ENCODE results near the gene SAAL1.

Gene SAAL1

DNA sequence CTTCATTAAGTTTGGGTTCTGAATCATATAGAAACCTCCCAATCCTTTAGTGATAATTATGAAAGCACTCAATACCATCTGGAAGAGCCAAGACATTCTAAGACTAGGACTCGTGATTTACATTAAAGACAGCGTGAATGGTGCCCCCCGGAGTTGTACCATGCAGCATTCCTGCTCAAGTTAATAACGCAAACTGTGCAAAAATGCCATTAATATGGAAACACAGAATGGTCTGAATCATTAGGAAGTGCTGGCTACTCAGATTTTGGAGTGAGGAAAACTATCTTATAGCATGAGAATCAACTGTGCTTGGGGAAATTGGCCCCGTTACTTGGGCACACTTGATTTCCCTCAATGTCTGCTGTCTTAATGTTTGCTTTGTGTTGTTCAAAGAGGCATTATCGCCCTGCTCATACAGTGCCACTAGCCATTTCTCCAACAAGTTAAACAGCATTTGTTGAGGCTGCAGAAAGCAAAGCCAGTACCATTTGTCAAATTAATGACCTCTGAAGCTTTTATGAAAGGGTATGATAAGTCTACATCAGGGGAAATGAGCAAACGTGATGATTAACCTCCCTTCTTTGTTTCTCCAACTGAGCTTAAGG is 41.3 kb downstream of the SAAL1 start:
- H3K27me3 Mint-ChIP-seq = no peaks in the 10 kb centered on the region
- no peaks in the 10 kb centered on the region for H3K9me3 Mint-ChIP-seq
- no peak overlapping the region for H3K4me3 Mint-ChIP-seq
- peaks cover 26% of the 10 kb centered on the region for H3K36me3 Mint-ChIP-seq (ENCODE audit: low read depth)
- no peaks in the 10 kb centered on the region for H3K4me1 Mint-ChIP-seq (ENCODE audit: low read depth)
- DNase-seq = no peak
- H3K27ac Mint-ChIP-seq = no peak overlapping the region

DNA sequence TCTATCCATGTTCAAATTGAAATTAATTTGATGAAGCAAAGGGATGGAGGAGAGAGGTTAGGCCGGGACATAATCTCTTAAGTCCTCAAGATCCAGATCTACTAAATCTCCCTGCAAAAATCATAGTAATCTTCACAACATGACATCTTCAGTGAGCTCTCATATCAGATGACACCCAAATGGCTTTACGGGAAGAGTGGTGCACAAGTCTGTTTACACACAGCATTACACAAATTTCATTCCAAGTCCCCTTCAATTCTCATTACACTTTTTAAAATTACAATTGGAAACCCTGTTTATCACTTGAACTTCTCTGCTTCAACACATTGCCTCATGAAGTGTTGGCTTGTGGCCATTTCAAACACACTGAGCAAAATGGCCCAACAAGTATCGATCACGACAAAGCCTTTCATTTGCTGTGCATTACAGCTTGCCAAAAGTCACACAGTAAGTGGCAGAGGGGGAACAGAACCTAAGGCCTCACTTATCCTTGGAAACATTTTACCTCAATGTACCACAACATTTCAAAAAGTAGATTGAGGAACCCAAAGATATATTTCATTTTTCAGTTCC is 41.9 kb downstream of the SAAL1 start:
- Mint-ChIP-seq H3K27me3 (no peaks in the 10 kb centered on the region), H3K27ac (no peak overlapping the region), H3K4me3 (no peak overlapping the region), H3K36me3 (ENCODE audit: low read depth) (peaks cover 21% of the 10 kb centered on the region), H3K4me1 (ENCODE audit: low read depth) (no peaks in the 10 kb centered on the region), H3K9me3 (no peaks in the 10 kb centered on the region)
- DNase-seq = no peak

DNA sequence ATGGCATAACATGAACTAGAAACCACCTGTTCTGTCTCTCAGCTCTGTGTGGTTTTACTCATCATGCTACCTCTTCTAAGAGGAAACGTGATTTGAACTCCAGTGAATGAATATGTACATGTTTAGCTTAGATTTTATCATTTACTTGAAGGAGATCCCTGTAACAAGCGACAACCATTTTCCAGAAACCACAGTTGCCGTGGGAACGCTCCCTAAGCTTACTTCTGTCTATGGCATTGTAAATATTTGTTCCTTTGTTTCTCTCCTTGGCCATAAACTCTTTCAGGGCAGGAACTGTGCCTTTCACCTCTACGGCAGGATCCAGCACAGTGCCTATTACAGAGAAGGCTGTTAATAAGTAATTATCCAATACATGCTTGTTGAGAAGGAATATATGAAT is 42.8 kb downstream of the SAAL1 start:
- H3K27me3 Mint-ChIP-seq = no peaks in the 10 kb centered on the region
- no peak overlapping the region for H3K4me3 Mint-ChIP-seq
- no peak overlapping the region for H3K27ac Mint-ChIP-seq
- DNase-seq = no peak
- H3K36me3 Mint-ChIP-seq (ENCODE audit: low read depth) = peaks cover 16% of the 10 kb centered on the region
- H3K9me3 Mint-ChIP-seq = no peaks in the 10 kb centered on the region
- no peaks in the 10 kb centered on the region for H3K4me1 Mint-ChIP-seq (ENCODE audit: low read depth)

- Mint-ChIP-seq H3K9me3 (no peaks in the 10 kb centered on the region), H3K27ac (no peak overlapping the region), H3K4me1 (ENCODE audit: low read depth) (no peaks in the 10 kb centered on the region), H3K4me3 (no peak overlapping the region), H3K27me3 (no peaks in the 10 kb centered on the region), H3K36me3 (ENCODE audit: low read depth) (peaks cover 11% of the 10 kb centered on the region)
- DNase-seq = no peak
Observed at GRCh38 chr11:18061351-18061750, 44.5 kb downstream of the SAAL1 start.

GRCh38 chr11:18056561-18057181 is 49.2 kb downstream of the SAAL1 start:
- no peak overlapping the region for H3K4me3 Mint-ChIP-seq

DNA sequence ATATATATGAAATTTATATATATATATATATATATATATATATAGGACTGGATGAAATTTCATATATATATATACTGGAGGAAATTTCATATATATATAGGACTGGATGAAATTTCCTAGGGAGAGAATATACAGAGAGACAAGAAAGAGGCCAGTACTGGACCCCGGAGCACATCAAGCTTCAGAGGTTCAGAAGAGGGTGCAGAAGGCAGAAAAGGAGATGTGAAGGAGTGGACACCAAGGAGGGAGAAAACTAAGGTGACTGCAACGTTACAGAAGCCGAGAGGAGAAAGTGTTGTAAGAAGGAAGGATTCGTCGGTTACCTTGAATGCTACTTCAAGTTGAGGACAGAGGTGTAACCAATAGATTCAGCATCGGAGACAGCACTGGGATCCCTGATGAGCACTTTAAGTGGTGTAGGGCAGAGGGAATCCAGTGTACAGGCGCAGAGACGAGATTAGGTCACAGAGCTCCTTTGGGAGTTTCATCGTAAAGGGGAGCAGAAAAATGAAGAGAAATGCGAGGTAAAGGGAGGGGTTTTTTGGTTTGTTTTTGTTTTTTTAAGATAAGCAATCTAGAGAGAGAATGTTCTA is 51.3 kb downstream of the SAAL1 start:
- Mint-ChIP-seq H3K4me3 (no peak overlapping the region), H3K27ac (no peak overlapping the region), H3K27me3 (no peaks in the 10 kb centered on the region), H3K4me1 (ENCODE audit: low read depth) (no peaks in the 10 kb centered on the region), H3K36me3 (ENCODE audit: low read depth) (no peaks in the 10 kb centered on the region), H3K9me3 (no peaks in the 10 kb centered on the region)
- no peak for DNase-seq

More at GRCh38 chr11:18056561-18057181, 49.2 kb downstream of the SAAL1 start:
- Mint-ChIP-seq H3K27me3 (no peaks in the 10 kb centered on the region), H3K9me3 (no peaks in the 10 kb centered on the region), H3K27ac (no peak overlapping the region), H3K36me3 (ENCODE audit: low read depth) (no peaks in the 10 kb centered on the region), H3K4me1 (ENCODE audit: low read depth) (no peaks in the 10 kb centered on the region)
- DNase-seq = no peak

- Mint-ChIP-seq H3K27me3 (peaks cover 25% of the 10 kb centered on the region), H3K9me3 (no peaks in the 10 kb centered on the region), H3K36me3 (ENCODE audit: low read depth) (no peaks in the 10 kb centered on the region), H3K27ac (no peak overlapping the region), H3K4me1 (ENCODE audit: low read depth) (no peaks in the 10 kb centered on the region), H3K4me3 (no peak overlapping the region)
- no peak for DNase-seq
Observed at GRCh38 chr11:18050848-18051247, 55.0 kb downstream of the SAAL1 start.

DNA sequence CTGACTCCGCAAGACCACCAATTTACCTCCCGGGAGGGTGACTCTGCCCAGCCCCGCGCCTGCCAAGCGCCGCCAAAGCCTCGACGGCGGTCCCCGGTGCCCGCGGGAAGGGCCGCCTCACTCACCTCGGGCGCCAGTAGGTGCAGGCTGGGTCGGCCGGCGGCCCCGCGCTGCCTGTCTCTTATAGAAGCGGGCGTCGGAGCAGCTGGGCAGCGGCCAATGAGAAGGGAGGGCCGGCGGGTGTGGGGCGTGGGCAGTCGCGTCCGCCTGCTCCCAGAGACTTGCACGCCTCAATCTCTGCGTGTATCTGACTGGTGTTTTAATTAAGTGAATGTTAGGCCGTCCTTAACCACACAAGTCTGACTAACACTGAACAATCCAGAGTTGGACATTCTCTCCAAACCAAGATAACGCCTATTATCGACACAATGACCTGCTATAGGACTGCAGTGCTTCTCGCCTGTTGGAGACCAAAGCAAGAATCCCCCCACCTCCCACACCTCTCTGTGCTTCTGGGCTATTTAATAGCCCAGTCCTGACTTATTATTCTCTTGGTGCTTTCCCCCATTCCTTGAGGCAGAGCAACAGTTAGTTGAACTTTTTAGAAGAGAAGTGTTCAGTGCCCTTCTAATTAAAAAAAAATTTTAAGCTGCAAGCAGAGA is 59.6 kb downstream of the SAAL1 start, which contains the start of gene TPH1:
TPH1 (minus strand) TSS at position 154 of the 662 bp plus-strand sequence. CDS start 5,507 bp downstream, outside the sequence.
- H3K9me3 Mint-ChIP-seq = no peaks in the 10 kb centered on the region
- H3K36me3 Mint-ChIP-seq (ENCODE audit: low read depth) = no peaks in the 10 kb centered on the region
- H3K4me3 Mint-ChIP-seq = no peak within 1 kb of the TSS
- no peaks in the 10 kb centered on the region for H3K4me1 Mint-ChIP-seq (ENCODE audit: low read depth)
- H3K27me3 Mint-ChIP-seq = peaks cover 60% of the 10 kb centered on the region
- no peak within 1 kb of the TSS for H3K27ac Mint-ChIP-seq
- no peak for DNase-seq

DNA sequence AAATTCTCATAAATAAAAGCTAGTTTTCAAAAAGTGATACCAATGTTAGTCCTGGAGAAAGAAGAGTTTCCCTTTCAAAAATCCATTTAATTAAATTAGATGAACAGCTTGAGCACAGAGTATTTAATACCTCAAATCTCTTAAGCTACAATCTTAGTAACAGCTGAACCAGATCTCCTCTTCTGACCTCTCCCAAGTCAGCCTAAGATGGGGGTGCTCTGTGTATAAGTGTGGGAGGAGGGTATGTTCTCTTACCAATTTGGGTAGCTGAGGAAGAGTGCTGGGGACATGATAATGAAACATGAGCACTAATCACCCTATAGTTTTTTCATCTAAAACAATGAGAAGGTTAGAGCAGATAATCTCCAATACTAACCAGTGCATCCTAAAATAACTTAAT is 69.4 kb downstream of the SAAL1 start:
- H3K9me3 Mint-ChIP-seq = no peaks in the 10 kb centered on the region
- no peak for DNase-seq
- no peaks in the 10 kb centered on the region for H3K36me3 Mint-ChIP-seq (ENCODE audit: low read depth)
- no peak overlapping the region for H3K27ac Mint-ChIP-seq
- peaks cover 14% of the 10 kb centered on the region for H3K27me3 Mint-ChIP-seq
- H3K4me1 Mint-ChIP-seq (ENCODE audit: low read depth) = no peaks in the 10 kb centered on the region
- no peak overlapping the region for H3K4me3 Mint-ChIP-seq

All from activated T-cell treated with anti-CD3 and anti-CD28 coated beads, Interleukin-2, amount 50 U/mL, for 24 hours (primary cell).